ENCODE results near the gene NR2F1.

DNA sequence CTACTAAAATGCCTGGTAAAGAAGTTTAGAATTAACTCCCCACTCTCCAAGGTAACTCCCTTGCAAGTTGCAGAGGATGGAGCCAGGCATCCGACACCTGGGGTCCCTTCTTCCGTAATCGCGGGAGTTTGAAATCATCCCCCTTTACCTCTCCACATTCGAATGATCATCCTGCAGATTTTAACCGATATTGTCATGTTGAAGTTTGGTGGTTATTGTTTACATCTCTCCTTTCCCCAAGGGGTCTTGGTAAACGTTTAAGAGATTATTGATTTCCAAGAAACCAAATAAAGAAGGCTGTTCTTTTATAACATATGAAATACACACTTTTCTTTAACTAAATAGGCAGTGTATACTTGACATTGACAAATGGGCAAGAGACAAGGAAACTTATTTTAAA is 26.7 kb downstream of the NR2F1 start:
- TF ChIP-seq, protein P1, sequence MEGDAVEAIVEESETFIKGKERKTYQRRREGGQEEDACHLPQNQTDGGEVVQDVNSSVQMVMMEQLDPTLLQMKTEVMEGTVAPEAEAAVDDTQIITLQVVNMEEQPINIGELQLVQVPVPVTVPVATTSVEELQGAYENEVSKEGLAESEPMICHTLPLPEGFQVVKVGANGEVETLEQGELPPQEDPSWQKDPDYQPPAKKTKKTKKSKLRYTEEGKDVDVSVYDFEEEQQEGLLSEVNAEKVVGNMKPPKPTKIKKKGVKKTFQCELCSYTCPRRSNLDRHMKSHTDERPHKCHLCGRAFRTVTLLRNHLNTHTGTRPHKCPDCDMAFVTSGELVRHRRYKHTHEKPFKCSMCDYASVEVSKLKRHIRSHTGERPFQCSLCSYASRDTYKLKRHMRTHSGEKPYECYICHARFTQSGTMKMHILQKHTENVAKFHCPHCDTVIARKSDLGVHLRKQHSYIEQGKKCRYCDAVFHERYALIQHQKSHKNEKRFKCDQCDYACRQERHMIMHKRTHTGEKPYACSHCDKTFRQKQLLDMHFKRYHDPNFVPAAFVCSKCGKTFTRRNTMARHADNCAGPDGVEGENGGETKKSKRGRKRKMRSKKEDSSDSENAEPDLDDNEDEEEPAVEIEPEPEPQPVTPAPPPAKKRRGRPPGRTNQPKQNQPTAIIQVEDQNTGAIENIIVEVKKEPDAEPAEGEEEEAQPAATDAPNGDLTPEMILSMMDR (tag by site-specific recombination; IDR thresholded peaks at IDR 0.05), result no peak
- TF ChIP-seq ZNF48 (tag by site-specific recombination; IDR thresholded peaks at IDR 0.05) (no peak), ZNF24 (tag by site-specific recombination; IDR thresholded peaks at IDR 0.05) (no peak), ZNF133 (tag by site-specific recombination; IDR thresholded peaks at IDR 0.05) (no peak), HOXA7 (CRISPR knock-in tag; IDR thresholded peaks at IDR 0.05; ENCODE audit: borderline replicate concordance) (no peak), MEIS1 (CRISPR knock-in tag; IDR thresholded peaks at IDR 0.05; ENCODE audit: borderline replicate concordance) (no peak), KLF1 (tag by site-specific recombination; IDR thresholded peaks at IDR 0.05) (no peak), KLF16 (tag by site-specific recombination; IDR thresholded peaks at IDR 0.05) (no peak)
- TF ChIP-seq, protein P2, sequence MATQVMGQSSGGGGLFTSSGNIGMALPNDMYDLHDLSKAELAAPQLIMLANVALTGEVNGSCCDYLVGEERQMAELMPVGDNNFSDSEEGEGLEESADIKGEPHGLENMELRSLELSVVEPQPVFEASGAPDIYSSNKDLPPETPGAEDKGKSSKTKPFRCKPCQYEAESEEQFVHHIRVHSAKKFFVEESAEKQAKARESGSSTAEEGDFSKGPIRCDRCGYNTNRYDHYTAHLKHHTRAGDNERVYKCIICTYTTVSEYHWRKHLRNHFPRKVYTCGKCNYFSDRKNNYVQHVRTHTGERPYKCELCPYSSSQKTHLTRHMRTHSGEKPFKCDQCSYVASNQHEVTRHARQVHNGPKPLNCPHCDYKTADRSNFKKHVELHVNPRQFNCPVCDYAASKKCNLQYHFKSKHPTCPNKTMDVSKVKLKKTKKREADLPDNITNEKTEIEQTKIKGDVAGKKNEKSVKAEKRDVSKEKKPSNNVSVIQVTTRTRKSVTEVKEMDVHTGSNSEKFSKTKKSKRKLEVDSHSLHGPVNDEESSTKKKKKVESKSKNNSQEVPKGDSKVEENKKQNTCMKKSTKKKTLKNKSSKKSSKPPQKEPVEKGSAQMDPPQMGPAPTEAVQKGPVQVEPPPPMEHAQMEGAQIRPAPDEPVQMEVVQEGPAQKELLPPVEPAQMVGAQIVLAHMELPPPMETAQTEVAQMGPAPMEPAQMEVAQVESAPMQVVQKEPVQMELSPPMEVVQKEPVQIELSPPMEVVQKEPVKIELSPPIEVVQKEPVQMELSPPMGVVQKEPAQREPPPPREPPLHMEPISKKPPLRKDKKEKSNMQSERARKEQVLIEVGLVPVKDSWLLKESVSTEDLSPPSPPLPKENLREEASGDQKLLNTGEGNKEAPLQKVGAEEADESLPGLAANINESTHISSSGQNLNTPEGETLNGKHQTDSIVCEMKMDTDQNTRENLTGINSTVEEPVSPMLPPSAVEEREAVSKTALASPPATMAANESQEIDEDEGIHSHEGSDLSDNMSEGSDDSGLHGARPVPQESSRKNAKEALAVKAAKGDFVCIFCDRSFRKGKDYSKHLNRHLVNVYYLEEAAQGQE (tag by site-specific recombination; IDR thresholded peaks at IDR 0.05), result no peak
- TF ChIP-seq, protein P3, sequence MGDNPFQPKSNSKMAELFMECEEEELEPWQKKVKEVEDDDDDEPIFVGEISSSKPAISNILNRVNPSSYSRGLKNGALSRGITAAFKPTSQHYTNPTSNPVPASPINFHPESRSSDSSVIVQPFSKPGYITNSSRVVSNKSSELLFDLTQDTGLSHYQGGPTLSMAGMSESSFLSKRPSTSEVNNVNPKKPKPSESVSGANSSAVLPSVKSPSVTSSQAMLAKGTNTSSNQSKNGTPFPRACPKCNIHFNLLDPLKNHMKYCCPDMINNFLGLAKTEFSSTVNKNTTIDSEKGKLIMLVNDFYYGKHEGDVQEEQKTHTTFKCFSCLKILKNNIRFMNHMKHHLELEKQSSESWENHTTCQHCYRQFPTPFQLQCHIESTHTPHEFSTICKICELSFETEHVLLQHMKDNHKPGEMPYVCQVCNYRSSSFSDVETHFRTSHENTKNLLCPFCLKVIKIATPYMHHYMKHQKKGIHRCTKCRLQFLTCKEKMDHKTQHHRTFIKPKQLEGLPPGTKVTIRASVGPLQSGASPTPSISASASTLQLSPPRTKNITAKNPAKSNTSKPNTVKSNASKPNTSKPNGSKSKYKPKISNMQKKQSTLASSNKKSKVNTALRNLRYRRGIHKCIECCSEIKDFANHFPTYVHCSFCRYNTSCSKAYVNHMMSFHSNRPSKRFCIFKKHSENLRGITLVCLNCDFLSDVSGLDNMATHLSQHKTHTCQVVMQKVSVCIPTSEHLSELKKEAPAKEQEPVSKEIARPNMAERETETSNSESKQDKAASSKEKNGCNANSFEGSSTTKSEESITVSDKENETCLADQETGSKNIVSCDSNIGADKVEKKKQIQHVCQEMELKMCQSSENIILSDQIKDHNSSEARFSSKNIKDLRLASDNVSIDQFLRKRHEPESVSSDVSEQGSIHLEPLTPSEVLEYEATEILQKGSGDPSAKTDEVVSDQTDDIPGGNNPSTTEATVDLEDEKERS (tag by site-specific recombination; IDR thresholded peaks at IDR 0.05), result no peak
- TF ChIP-seq, protein P4, sequence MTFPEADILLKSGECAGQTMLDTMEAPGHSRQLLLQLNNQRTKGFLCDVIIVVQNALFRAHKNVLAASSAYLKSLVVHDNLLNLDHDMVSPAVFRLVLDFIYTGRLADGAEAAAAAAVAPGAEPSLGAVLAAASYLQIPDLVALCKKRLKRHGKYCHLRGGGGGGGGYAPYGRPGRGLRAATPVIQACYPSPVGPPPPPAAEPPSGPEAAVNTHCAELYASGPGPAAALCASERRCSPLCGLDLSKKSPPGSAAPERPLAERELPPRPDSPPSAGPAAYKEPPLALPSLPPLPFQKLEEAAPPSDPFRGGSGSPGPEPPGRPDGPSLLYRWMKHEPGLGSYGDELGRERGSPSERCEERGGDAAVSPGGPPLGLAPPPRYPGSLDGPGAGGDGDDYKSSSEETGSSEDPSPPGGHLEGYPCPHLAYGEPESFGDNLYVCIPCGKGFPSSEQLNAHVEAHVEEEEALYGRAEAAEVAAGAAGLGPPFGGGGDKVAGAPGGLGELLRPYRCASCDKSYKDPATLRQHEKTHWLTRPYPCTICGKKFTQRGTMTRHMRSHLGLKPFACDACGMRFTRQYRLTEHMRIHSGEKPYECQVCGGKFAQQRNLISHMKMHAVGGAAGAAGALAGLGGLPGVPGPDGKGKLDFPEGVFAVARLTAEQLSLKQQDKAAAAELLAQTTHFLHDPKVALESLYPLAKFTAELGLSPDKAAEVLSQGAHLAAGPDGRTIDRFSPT (tag by site-specific recombination; IDR thresholded peaks at IDR 0.05), result no peak
